HepG2 (cell line): ENCODE data around the gene SNX12. TPM values are rescaled to one million over a fixed set of nuclear protein-coding genes. Genes with fewer than 3 reads are reported as not detected.
A peak's percentile ranks its signal among the peaks of the same experiment; 100 is the strongest.

Experiments used
- ATF4 ChIP-seq, 2 experiments: fragments of 450-650 bp in 1 of 2; sonication (generic) in 1 of 2; formaldehyde crosslinking; IDR thresholded peaks; 2 replicates each; pipeline versions ENCODE4 v1.5.0 to v1.8.0; 2020 to 2022; ENCODE audit warnings: mild to moderate bottlenecking in 1 of 2, missing genetic modification reagents in 1 of 2
- CREB1 ChIP-seq, 2 experiments: fragments of 450-650 bp in 1 of 2; IDR thresholded peaks; 2 replicates each; pipeline ENCODE4 v1.6.1; 2016 to 2017; ENCODE audit warnings: control low read depth in 1 of 2, mild to moderate bottlenecking in 1 of 2, missing compliant biosample characterization in 1 of 2, missing genetic modification characterization in 1 of 2
- ERF ChIP-seq: IDR thresholded peaks from 2 replicates; pipeline ENCODE4 v1.6.1; 2018; ENCODE audit warnings: missing biosample characterization, missing genetic modification reagents
- IRX3 ChIP-seq: sonication (generic); formaldehyde crosslinking; IDR thresholded peaks from 2 replicates; pipeline ENCODE4 v1.8.1; 2023; ENCODE audit warnings: mild to moderate bottlenecking, low read depth, missing genetic modification reagents, borderline replicate concordance
- NCOA1 ChIP-seq: sonication (generic); formaldehyde crosslinking; IDR thresholded peaks from 2 replicates; pipeline ENCODE4 v1.9.0; 2021; ENCODE audit warnings: missing genetic modification reagents
- NR2F1 ChIP-seq, 2 experiments: fragments of 450-650 bp in 1 of 2; formaldehyde crosslinking in 1 of 2; IDR thresholded peaks; 2 replicates each; pipeline versions ENCODE4 v1.5.0 to v1.6.1; 2016 to 2020; ENCODE audit warnings: mild to moderate bottlenecking in 1 of 2, missing compliant biosample characterization in 1 of 2, missing genetic modification reagents in 1 of 2, moderate library complexity in 1 of 2
- RCOR2 ChIP-seq: IDR thresholded peaks from 2 replicates; pipeline ENCODE4 v1.6.1; 2016; ENCODE audit warnings: missing biosample characterization, missing genetic modification reagents
- SIX1 ChIP-seq: sonication (generic); formaldehyde crosslinking; IDR thresholded peaks from 2 replicates; pipeline ENCODE4 v1.4.0; 2020; ENCODE audit warnings: missing genetic modification reagents, borderline replicate concordance
- ZBTB7A ChIP-seq: sonication (generic); formaldehyde crosslinking; IDR thresholded peaks from 2 replicates; pipeline ENCODE4 v1.8.0; 2022; ENCODE audit warnings: mild to moderate bottlenecking, missing genetic modification reagents
- ZBTB7B ChIP-seq: sonication (generic); formaldehyde crosslinking; IDR thresholded peaks from 2 replicates; pipeline ENCODE4 v1.4.0; 2020; ENCODE audit warnings: missing genetic modification reagents
- ZFP82 ChIP-seq: sonication (generic); formaldehyde crosslinking; IDR thresholded peaks from 2 replicates; pipeline ENCODE4 v1.5.1; 2020; ENCODE audit warnings: mild to moderate bottlenecking, missing genetic modification reagents, borderline replicate concordance
- ZNF180 ChIP-seq: sonication (generic); formaldehyde crosslinking; IDR thresholded peaks from 2 replicates; pipeline ENCODE4 v1.4.0; 2020; ENCODE audit warnings: low read depth, missing genetic modification reagents, borderline replicate concordance
- ZNF441 ChIP-seq: sonication (generic); formaldehyde crosslinking; IDR thresholded peaks from 2 replicates; pipeline ENCODE4 v1.7.0; 2021; ENCODE audit warnings: missing genetic modification reagents, borderline replicate concordance
- ZSCAN21 ChIP-seq: sonication (generic); formaldehyde crosslinking; IDR thresholded peaks from 2 replicates; pipeline ENCODE4 v1.8.0; 2022; ENCODE audit warnings: mild to moderate bottlenecking, missing genetic modification reagents, moderate library complexity, borderline replicate concordance
- ZSCAN25 ChIP-seq: sonication (generic); formaldehyde crosslinking; IDR thresholded peaks from 2 replicates; pipeline ENCODE4 v1.8.0; 2022; ENCODE audit warnings: mild to moderate bottlenecking, missing genetic modification reagents
- polyA plus RNA-seq, 8 experiments: library from polyadenylated mRNA; depleted of rRNA in 3 of 8; stranded (reverse) in 7 of 8; unstranded in 1 of 8; fragments of >200 nt; fragmentation: Illumina TruSeq in 4 of 8; extraction: Trizol in 4 of 8; gene quantifications; 2 replicates each; pipeline versions ENCODE4 v1.2.1 to v1.2.3, GENCODE V29; 2011 to 2016; ENCODE audit warnings: low read depth in 4 of 8, missing spikeins in 1 of 8, mixed read lengths in 1 of 8; ENCODE audit not compliant: insufficient read depth in 1 of 8
- total RNA-seq, 5 experiments: library from RNA; depleted of rRNA; stranded (reverse); fragments of >200 nt; fragmentation: Illumina TruSeq; extraction: Trizol; gene quantifications; 2 replicates each; pipeline ENCODE4 v1.2.3, GENCODE V29; 2016; ENCODE audit warnings: low read depth in 1 of 5
- TF ChIP-seq, protein P1 (sequence below): sonication (generic); formaldehyde crosslinking; IDR thresholded peaks from 2 replicates; pipeline ENCODE4 v1.4.0; 2020; ENCODE audit warnings: missing genetic modification reagents
- TF ChIP-seq, protein P2 (sequence below): sonication (generic); formaldehyde crosslinking; IDR thresholded peaks from 2 replicates; pipeline ENCODE4 v1.5.0; 2020; ENCODE audit warnings: mild to moderate bottlenecking, missing genetic modification reagents
- TF ChIP-seq, protein P3 (sequence below): sonication (generic); formaldehyde crosslinking; IDR thresholded peaks from 2 replicates; pipeline ENCODE4 v1.4.0; 2020; ENCODE audit warnings: missing genetic modification reagents, borderline replicate concordance
- TF ChIP-seq, protein P4 (sequence below): sonication (generic); formaldehyde crosslinking; conservative IDR thresholded peaks from 2 replicates; pipeline ENCODE4 v1.8.0; 2022; ENCODE audit warnings: low read depth, missing genetic modification reagents

The SNX12 gene
- total and polyA plus RNA-seq, 2 of the 13 experiments (the other 11 are each of a cell fraction or from before 2014, with no cell fraction given): 30.3 to 42.2 TPM

DNA sequence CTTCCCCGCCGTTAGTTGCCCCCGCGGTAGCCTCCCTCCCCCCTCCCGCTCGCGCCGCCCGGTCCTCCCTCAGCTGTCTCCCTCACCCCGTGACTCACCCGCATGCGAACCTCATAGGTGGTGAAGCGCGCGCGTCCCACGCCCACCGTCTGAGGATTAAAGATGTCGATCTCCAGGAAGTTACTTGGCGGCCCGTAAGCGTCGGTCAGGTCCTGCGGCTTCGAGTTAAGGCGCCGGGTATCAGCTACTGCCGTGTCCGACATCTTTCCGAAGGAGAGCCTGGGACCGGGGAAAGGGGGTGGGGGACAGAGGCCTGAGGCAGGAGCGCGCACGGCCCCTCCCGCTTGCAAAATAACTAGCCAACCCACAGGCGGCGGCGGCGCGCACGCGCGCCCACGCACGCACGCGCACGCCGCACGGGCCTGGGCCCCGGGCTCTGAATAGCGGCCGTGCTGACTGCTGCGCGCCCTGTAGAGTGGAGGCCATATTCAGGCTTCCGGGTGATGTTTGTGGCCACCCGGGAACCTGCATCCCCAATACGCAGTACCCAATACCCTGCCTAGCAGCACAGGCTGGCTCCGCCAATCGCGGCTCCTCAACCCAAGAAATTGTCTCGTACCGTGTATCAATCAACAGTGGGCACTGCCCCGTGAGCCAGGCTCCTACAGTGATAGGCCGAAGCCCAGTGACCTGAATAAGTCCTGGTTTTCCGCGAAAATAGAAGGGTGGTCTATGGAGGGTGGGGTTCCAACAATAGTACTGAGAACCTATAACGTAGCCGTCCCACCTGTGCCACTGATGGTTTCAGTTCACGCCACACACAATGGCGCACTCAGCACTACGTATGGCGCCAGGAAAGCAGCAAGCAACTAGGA is at the start of gene SNX12 (continued):
- TF ChIP-seq NR2F1 (CRISPR knock-in tag; IDR thresholded peaks at IDR 0.05) (no peak), IRX3 (no peak), NCOA1 (CRISPR knock-in tag) (0 out of 2 replicates have a peak, but pooled peaks have one; percentile 56), ATF4 (CRISPR knock-in tag; IDR thresholded peaks at IDR 0.05) (0 out of 4 replicates have a peak, but pooled peaks of 1 of the 2 experiments have one; percentile 27), ZSCAN21 (CRISPR knock-in tag) (peak; percentile 71), RCOR2 (no peak), ZBTB7B (peak; percentile 62; the same call in 1 of the 2 replicates), ERF (CRISPR knock-in tag) (0 out of 2 replicates have a peak, but pooled peaks have one; percentile 22), ZSCAN25 (CRISPR knock-in tag) (peak; percentile 36; the same call in 1 of the 2 replicates), CREB1 (IDR thresholded peaks at IDR 0.05) (peak; percentile 75), CREB1 (CRISPR knock-in tag; IDR thresholded peaks at IDR 0.05) (peak; percentile 72), ZNF180 (no peak), ZNF441 (CRISPR knock-in tag) (0 out of 2 replicates have a peak, but pooled peaks have one; percentile 39), ZBTB7A (CRISPR knock-in tag) (no peak), SIX1 (no peak), ZFP82 (no peak)
- TF ChIP-seq, protein P1, sequence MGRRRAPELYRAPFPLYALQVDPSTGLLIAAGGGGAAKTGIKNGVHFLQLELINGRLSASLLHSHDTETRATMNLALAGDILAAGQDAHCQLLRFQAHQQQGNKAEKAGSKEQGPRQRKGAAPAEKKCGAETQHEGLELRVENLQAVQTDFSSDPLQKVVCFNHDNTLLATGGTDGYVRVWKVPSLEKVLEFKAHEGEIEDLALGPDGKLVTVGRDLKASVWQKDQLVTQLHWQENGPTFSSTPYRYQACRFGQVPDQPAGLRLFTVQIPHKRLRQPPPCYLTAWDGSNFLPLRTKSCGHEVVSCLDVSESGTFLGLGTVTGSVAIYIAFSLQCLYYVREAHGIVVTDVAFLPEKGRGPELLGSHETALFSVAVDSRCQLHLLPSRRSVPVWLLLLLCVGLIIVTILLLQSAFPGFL (CRISPR knock-in tag): no peak
- TF ChIP-seq, protein P2, sequence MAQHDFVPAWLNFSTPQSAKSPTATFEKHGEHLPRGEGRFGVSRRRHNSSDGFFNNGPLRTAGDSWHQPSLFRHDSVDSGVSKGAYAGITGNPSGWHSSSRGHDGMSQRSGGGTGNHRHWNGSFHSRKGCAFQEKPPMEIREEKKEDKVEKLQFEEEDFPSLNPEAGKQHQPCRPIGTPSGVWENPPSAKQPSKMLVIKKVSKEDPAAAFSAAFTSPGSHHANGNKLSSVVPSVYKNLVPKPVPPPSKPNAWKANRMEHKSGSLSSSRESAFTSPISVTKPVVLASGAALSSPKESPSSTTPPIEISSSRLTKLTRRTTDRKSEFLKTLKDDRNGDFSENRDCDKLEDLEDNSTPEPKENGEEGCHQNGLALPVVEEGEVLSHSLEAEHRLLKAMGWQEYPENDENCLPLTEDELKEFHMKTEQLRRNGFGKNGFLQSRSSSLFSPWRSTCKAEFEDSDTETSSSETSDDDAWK (CRISPR knock-in tag): no peak
- TF ChIP-seq, protein P3, sequence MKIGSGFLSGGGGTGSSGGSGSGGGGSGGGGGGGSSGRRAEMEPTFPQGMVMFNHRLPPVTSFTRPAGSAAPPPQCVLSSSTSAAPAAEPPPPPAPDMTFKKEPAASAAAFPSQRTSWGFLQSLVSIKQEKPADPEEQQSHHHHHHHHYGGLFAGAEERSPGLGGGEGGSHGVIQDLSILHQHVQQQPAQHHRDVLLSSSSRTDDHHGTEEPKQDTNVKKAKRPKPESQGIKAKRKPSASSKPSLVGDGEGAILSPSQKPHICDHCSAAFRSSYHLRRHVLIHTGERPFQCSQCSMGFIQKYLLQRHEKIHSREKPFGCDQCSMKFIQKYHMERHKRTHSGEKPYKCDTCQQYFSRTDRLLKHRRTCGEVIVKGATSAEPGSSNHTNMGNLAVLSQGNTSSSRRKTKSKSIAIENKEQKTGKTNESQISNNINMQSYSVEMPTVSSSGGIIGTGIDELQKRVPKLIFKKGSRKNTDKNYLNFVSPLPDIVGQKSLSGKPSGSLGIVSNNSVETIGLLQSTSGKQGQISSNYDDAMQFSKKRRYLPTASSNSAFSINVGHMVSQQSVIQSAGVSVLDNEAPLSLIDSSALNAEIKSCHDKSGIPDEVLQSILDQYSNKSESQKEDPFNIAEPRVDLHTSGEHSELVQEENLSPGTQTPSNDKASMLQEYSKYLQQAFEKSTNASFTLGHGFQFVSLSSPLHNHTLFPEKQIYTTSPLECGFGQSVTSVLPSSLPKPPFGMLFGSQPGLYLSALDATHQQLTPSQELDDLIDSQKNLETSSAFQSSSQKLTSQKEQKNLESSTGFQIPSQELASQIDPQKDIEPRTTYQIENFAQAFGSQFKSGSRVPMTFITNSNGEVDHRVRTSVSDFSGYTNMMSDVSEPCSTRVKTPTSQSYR: no peak
- TF ChIP-seq, protein P4, sequence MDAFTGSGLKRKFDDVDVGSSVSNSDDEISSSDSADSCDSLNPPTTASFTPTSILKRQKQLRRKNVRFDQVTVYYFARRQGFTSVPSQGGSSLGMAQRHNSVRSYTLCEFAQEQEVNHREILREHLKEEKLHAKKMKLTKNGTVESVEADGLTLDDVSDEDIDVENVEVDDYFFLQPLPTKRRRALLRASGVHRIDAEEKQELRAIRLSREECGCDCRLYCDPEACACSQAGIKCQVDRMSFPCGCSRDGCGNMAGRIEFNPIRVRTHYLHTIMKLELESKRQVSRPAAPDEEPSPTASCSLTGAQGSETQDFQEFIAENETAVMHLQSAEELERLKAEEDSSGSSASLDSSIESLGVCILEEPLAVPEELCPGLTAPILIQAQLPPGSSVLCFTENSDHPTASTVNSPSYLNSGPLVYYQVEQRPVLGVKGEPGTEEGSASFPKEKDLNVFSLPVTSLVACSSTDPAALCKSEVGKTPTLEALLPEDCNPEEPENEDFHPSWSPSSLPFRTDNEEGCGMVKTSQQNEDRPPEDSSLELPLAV (CRISPR knock-in tag): no peak
